GM23338 (cell line): ENCODE data around the gene DOCK10.

Experiments
- CTCF ChIP-seq, 2 experiments: fragments of 200-600 bp in 1 of 2; sonication (generic) in 1 of 2; conservative IDR thresholded peaks; 2 replicates each; pipeline versions ENCODE4 v1.5.1 to v1.6.1; 2016 to 2017; ENCODE audit warnings: antibody characterized with exemption in 2 of 2, low read depth in 2 of 2, mild to moderate bottlenecking in 2 of 2, moderate library complexity in 1 of 2
- ETS1 ChIP-seq: IDR thresholded peaks from 2 replicates; pipeline ENCODE4 v1.6.1; 2016; ENCODE audit warnings: antibody characterized with exemption
- EZH2 ChIP-seq: fragments of 200-600 bp; sonication (generic); IDR thresholded peaks from one replicate; pipeline ENCODE4 v1.8.0; 2017; ENCODE audit warnings: antibody characterized with exemption, mild to moderate bottlenecking, low read depth; ENCODE audit not compliant: unreplicated experiment
- EZH2phosphoT487 ChIP-seq: fragments of 200-600 bp; sonication (generic); IDR thresholded peaks from one replicate; pipeline ENCODE4 v1.8.1; 2018; ENCODE audit warnings: antibody characterized with exemption; ENCODE audit not compliant: unreplicated experiment
- JUNB ChIP-seq: IDR thresholded peaks from one replicate; pipeline ENCODE4 v1.6.1; 2016; ENCODE audit warnings: antibody characterized with exemption; ENCODE audit not compliant: unreplicated experiment
- POLR2AphosphoS5 ChIP-seq: IDR thresholded peaks from 2 replicates; pipeline ENCODE4 v1.6.1; 2016; ENCODE audit warnings: antibody characterized with exemption, low read depth
- REST ChIP-seq: IDR thresholded peaks from one replicate; pipeline ENCODE4 v1.6.1; 2018; ENCODE audit warnings: antibody characterized with exemption; ENCODE audit not compliant: unreplicated experiment
- ZNF462 ChIP-seq: fragments of 250-450 bp; sonication (Bioruptor Pico); IDR thresholded peaks from 2 replicates; pipeline ENCODE4 v1.5.0; 2020; ENCODE audit warnings: mild to moderate bottlenecking, moderate library complexity

- no peak for TF ChIP-seq POLR2AphosphoS5
- no peak for TF ChIP-seq JUNB
- TF ChIP-seq CTCF (conservative IDR thresholded peaks at IDR 0.05; ENCODE audit: low read depth in 2 of 2) = no peak
- no peak for TF ChIP-seq ETS1
- TF ChIP-seq ZNF462 (CRISPR knock-in tag) = no peak
- TF ChIP-seq EZH2 = no peak
- no peak for TF ChIP-seq REST
- TF ChIP-seq EZH2phosphoT487 = no peak
Observed at GRCh38 chr2:225033440-225034318, 8.6 kb downstream of the DOCK10 start.
